ENCODE results near the gene MIEF2. TPM values are rescaled to one million over a fixed set of nuclear protein-coding genes. Genes with fewer than 3 reads are reported as not detected.

Gene MIEF2
- total and polyA plus RNA-seq, 11 donors = 18.8 to 46.9 (median 26.7) TPM

- Histone ChIP-seq H3K27me3 (no peaks in the 10 kb centered on the region), H3K27ac (no peak overlapping the region), H3K4me1 (peaks cover 0 to 3% (median under 1%) of the 10 kb centered on the region in 12 donors), H3K36me3 (peaks cover 0 to 41% (median 31%) of the 10 kb centered on the region in 9 donors), H3K9me3 (no peaks in the 10 kb centered on the region), H3K4me3 (no peak overlapping the region)
- DNase-seq = no peak
- intact Hi-C loops (cut with DNase I) = loop anchor here in 1 of 10 donors (10.0 kb wide), 1 partner anchor 47 kb away; the partner anchor contains the start of genes SMCR8 and TOP3A
- peak in 1 of 4 donors; percentile 23 for ATAC-seq
- no peak for TF ChIP-seq CTCF (IDR thresholded peaks at IDR 0.05)
- TF ChIP-seq POLR2A (IDR thresholded peaks at IDR 0.05) = no peak
- 49 to 55% (median 53%) methylated on average over 12 to 14 of the region's 14 CpGs for WGBS, 4 donors
Measured at GRCh38 chr17:18267927-18268711, 7.7 kb downstream of the MIEF2 start.

- no peak for DNase-seq
- H3K27me3 ChIP-seq = no peaks in the 10 kb centered on the region
- H3K4me1 ChIP-seq = no peaks in the 10 kb centered on the region
- intact Hi-C loops (cut with DNase I) = no loop called here
- no peak overlapping the region for H3K27ac ChIP-seq
- peaks cover 0 to 35% (median 26%) of the 10 kb centered on the region in 9 donors for H3K36me3 ChIP-seq
- ATAC-seq = no peak
- TF ChIP-seq POLR2A (IDR thresholded peaks at IDR 0.05) = no peak
- H3K4me3 ChIP-seq = no peak overlapping the region
- 79 to 85% (median 81%) methylated on average over 14 of the region's 14 CpGs for WGBS, 4 donors
- H3K9me3 ChIP-seq = no peaks in the 10 kb centered on the region
Measured at GRCh38 chr17:18270046-18270931, 9.8 kb downstream of the MIEF2 start.

- H3K36me3 ChIP-seq = peaks cover 0 to 86% (median 78%) of the 10 kb centered on the region in 9 donors
- H3K27ac ChIP-seq = no peak overlapping the region
- TF ChIP-seq POLR2A (IDR thresholded peaks at IDR 0.05) (no peak), CTCF (IDR thresholded peaks at IDR 0.05) (no peak)
- DNase-seq (no peak), ATAC-seq (no peak)
- H3K27me3 ChIP-seq = no peaks in the 10 kb centered on the region
- no peaks in the 10 kb centered on the region for H3K9me3 ChIP-seq
- no peak overlapping the region for H3K4me3 ChIP-seq
- WGBS, 4 donors = 73 to 100% (median 81%) methylated on average over 1 of the region's 1 CpG
- peaks cover 0 to 8% (median 0%) of the 10 kb centered on the region in 12 donors for H3K4me1 ChIP-seq
- intact Hi-C loops (cut with DNase I) = no loop called here
Measured at GRCh38 chr17:18277076-18277475, 16.6 kb downstream of the MIEF2 start.

- TF ChIP-seq CTCF (IDR thresholded peaks at IDR 0.05) (no peak), POLR2A (IDR thresholded peaks at IDR 0.05) (no peak)
- Histone ChIP-seq H3K27ac (no peak overlapping the region), H3K9me3 (no peaks in the 10 kb centered on the region), H3K27me3 (no peaks in the 10 kb centered on the region), H3K36me3 (peaks cover 0 to 94% (median 90%) of the 10 kb centered on the region in 9 donors), H3K4me1 (peaks cover 0 to 8% (median 0%) of the 10 kb centered on the region in 12 donors), H3K4me3 (no peak overlapping the region)
- 85 to 89% (median 85%) methylated on average over 3 of the region's 3 CpGs for WGBS, 4 donors
- DNase-seq (no peak), ATAC-seq (no peak)
- intact Hi-C loops (cut with DNase I) = no loop called here
Measured at GRCh38 chr17:18278867-18279266, 18.4 kb downstream of the MIEF2 start.
